Stimulated activated CD8-positive, alpha-beta memory T cell treated with anti-CD3 and anti-CD28 coated beads, Interleukin-15, amount 100 ng/mL, for 24 hours (primary cell): ENCODE data around the gene CHRNA5.
"Not testable (repeated sequence)": the region's sequence is repeated elsewhere in the genome, so short reads cannot be mapped to it uniquely, and the experiment has no call there.

Experiments
- DNase-seq: peaks from one replicate; pipeline ENCODE4 v3.0.0-alpha.2; 2020; ENCODE audit warnings: low read depth

Gene CHRNA5

DNA sequence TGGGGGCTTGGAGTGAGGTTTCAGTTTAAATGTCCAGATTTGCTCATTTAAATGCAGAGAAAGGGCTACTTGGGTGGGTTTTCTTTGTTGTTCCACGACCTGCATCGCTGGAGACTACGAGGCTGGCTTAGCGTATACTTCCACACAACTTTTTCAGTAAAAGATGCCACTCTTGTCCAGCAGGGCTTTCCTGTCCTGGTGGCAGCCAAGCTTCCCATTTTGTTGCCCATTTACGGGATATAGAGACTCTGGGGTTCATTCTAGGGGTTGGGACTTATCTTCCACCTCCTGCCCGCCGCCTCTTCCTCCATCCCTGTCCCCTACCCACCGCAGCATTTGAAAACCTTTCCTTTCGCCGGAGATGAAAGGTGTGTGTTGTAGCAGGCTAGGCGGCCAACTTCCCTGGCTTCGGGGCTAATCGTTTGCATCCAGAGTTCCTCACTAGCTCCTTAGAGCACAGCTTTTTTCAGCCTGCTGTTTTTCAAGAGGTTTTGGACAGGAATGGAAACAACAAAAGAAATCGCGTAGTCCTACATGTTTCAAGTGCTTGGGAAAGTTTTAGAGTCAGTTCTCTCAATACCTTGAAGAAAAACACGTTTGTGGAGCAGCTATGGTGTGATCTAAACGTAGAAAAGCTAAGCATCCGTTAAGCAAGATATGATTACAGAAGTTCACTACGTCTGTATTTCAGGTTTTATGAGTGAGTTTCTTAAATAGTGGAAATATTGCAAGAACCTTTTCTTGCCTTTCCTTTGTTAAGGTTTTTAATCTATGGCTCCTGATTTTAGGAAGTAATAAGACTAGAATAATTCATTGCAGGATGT lies 843 bp downstream of the CHRNA5 start:
- DNase-seq, result no peak

DNA sequence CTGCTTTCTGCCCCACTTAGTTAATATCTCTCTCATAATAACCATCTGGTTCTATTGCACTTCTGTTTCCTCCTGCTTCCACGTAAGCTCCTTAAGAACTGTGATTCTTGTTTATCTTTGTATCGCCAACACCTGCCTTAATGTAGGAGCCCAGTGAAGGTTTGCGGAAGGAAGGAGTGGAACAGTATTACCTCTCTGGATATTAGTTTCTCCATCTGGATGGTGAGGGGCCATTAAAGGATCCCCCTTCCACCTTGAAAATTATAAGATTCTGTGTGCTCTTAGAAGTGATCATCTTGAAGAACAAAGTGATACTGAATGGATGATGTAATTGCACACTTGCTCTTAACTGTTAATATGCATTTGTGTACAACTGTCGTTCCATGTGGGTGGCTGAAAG lies 2.2 kb downstream of the CHRNA5 start:
- DNase-seq, result no peak

DNA sequence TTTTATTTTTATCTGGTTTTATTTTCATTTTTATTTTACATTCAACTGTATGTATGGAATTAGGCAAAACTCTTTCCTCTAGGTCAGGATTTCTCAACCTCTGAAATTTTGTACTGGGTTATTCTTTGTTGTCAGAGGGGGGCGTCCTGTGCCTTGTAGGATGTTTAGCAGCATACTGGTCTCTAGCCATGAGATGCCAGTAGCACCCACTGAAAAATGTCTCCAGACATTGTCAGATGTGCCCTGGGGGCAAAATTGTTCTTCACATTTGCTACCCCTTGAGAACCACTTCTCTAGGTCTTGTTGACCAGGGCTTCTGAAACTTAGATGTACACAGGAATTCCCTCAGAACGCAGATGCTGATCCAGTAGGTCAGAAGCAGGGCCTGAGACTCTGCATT lies 5.4 kb downstream of the CHRNA5 start:
- DNase-seq, result no peak

DNA sequence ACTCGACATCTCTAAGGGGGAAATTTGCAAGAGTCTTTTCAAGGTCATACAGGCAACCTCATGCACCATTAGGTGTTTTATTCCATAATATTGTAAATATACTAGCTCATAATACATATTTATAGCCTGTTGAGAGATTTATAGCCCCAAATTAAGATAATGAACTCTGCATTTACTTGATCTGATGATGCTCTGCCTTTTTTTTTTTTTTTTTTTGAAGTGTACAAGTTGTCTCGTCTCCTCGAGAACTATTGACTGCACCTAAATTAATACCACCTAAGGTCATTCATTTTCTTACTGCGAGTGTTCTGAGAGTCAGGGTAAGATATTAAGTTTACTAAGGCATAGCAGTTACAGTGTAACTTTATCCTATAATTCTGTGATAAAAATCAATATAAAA lies 6.1 kb downstream of the CHRNA5 start:
- DNase-seq, result no peak

DNA sequence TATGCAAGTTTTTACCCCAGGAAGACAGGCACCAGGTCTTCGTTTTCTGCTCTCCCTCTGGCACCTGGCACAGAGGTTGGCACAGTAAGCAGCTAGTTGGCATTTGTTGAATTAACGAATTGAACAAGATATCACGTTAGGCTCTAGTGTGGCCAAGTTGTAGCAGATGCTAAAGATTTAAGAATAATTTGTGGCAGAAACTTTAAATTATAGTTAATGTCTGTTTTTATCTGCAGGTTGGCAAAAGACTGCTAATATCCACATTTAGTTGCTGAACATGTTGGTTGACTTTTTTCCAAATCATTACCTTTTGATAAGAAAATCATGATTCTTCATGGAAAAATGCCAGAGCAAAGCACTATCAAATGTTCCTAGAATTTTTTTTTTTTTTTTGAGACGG lies 8.1 kb downstream of the CHRNA5 start:
- no peak for DNase-seq

DNA sequence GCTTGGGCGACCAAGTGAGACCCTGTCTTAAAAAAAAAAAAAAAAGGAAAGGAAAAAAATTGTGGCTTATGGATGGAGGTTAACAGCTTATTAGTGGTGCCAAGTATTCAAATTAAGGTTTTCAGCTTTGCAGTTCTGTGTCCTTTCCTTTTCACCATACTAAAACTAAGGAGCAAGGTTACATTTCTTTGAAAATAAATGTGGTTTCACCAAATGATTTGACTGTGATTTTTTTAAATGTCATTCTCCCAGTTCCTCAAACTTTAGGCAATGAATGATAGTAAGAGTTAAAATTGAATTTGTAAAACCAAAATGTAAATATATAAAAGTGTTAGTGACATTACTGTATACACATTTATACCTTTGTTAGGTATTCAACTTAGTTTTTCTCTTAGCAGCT lies 9.6 kb downstream of the CHRNA5 start:
- DNase-seq, result no peak

DNA sequence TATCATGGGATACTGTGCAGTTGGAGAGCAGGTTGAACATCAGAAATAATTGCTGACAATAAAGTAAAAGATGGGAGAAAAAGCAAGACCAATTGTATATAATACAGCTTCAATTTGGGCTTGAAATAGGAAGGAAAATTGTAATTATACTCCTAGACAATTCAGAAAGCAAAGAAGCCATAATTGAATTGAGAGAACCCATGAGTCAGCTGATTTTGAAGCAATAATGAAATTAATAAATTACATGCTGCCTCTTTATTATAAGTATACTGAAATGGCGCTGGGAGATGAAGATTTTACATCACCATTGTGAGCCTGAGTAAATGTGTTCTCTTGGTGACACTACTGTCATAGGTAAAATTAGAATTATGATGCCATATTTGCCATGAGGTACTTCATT lies 32.3 kb downstream of the CHRNA5 start:
- no peak for DNase-seq

DNA sequence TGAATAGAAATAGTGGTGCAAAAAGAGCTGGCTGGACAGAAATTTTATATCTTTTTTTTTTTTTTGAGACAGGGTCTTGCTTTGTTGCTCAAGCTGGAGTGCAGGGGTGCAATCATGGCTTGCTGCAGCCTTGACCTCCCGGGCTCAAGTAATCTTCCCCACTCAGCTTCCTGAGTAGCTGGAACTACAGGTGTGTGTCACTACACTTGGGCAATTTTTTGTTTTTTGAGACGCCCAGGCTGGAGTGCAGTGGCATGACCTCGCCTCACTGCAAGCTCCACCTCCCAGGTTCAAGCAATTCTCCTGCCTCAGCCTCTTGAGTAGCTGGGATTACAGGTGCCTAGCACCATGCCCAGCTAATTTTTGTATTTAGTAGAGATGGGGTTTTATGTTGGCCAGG lies 33.0 kb downstream of the CHRNA5 start:
- no peak for DNase-seq

DNA sequence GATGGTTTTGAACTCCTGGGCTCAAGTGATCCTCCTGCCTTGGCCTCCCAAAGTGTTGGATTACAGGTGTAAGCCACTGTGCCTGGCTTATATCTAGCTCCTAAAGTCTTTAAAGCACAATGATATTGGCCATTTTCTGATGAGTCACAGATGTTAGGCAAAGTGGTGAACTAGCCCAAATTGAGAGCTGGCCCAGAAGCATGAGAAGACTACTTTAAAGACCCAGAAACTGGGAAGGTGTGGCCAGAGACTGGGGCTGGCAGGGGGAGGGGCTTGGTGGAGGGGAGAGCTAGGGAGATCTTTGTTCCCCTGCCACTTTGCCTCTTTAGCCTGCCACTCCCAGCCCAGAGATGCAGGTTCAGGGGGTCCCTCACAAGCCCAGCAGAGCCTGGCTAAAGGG lies 33.9 kb downstream of the CHRNA5 start:
- no peak for DNase-seq

DNA sequence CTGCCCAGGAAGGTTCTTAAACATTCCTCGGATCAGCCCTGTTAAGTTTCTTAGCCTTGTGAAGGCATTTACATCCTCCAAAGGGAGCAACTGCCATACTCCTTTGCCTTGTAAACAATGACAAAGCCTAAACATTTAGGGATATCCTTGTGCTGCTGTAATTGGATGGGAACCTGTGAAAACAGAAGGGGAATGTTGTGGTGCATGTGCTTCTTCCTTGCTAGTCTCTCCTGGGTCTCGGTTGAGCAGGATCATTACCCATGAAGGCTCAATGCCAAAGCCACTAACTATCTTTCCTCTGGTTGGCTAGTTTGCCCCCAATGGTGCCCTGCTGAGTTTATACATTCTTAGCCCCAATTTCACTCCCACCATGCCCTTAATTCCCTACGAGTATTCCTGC lies 38.1 kb downstream of the CHRNA5 start:
- DNase-seq, result no peak

DNA sequence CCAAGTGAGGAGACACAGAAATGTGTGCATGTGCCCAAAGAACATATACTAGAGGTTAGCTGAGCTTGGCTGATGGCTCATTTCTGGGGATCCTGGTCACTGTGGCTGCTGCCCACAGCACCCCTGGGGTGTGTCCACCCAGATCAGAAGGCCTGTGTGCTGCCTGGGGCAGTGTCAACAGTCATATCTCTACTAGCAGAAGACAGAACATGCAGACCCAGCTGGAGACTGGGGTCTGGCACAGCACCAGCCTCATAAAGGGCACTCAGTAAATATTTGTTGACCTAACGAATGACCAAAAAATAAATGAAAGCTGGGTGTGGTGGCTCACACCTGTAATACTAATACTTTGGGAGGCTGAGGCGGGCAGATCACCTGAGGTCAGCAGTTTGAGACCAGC lies 39.1 kb downstream of the CHRNA5 start:
- no peak for DNase-seq

DNA sequence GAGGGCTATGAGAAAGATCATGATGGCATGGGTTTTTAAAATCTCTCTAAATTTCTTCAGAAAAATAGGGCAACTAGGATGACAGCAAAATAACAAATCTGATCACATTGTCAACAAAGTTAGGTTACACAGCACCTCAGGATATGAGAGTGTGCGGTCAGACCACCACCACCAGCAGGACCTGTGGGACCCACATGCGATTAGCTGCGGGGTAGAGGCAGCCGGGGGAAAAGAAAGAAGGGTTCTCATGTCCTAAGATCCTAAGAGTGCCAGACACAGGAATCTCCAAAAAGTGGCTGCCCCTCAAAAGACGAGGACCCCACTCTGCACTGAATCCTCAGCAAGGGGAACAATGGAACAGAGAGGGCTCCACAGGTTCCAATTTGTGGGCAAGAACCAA lies 39.9 kb downstream of the CHRNA5 start:
- DNase-seq, result no peak

DNA sequence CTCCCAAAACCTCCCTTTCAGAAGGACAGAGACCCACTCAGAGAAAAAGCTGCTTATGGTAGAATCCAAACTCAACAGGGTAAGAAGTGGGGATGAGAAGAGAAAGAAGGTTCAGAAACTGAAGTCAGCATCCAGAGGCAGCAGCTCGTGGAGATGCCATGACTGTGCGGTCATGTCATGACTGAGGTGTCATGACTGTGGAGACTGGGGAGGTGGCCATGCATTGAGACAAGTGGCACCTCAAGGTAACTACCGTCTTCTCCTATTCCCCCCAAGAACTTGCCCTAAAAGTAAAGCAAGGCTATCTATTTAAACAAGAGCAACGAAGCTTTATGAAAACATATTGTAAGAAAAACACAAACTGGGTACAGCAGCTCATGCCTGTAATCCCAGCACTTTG lies 40.4 kb downstream of the CHRNA5 start:
- no peak for DNase-seq

DNA sequence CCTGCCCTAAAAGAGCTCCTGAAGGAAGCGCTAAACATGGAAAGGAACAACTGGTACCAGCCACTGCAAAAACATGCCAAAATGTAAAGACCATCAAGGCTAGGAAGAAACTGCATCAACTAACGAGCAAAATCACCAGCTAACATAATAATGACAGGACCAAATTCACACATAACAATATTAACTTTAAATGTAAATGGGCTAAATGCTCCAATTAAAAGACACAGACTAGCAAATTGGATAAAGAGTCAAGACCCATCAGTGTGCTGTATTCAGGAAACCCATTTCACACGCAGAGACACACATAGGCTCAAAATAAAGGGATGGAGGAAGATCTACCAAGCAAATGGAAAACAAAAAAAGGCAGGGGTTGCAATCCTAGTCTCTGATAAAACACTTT lies 44.2 kb downstream of the CHRNA5 start:
- not testable (repeated sequence) for DNase-seq

DNA sequence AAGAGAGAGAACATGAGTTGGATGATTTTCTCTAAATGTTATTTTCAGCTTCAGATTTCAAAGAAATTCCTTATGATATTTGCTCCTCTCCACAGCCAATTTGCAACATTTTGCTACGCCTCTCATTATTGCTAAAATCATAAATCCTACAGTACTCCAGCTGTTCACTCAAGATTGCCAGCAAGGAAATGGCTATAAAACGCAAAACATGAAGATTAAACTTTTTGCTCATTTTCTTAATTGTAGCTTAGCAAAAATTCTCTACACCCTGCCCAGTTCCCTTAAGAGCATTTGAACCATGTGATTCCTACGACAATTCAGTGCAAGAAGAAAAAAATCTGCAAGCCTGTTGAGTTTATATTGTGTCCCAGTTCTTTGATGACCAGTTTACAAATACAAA lies 48.7 kb downstream of the CHRNA5 start:
- DNase-seq, result no peak

DNA sequence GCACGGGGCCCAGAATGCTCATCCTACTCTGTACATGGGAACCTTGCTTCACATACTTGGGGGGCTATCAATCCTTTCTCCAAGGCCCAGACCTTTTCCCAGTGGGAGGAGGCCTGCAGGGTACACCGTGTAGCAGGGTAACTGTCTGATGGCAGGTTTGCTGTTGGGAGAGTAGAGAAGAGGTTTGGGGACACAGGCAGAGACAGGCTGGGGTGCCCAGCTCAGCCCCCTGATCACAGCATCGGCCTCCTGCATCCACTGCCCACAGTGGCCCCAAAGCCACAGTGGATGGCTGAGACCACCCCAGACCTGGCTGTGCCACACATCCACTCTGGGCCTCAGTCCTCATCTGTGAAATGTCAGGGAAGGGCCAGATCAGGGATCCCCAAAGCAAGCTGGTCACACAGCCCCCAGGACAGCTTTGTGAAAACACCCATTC lies 49.9 kb downstream of the CHRNA5 start:
- DNase-seq, result no peak

DNA sequence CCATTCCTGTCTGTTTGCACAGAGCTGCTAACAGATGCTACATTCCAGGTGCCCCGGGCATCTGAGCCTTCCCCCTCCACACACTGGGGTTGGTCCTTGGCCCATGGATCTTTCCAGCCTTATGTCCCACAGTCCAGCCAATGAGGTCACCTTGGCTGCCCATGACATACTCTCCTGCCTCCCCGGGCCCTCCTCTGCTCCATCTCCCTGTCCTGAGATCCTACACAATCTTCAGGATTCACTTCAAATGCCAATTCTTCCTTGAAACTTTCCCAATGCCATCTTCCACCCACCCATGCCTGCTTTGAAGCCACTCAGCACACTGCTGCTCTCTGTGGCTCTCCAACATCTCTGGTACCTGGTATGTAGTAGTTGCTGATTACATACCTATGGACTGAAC lies 51.2 kb downstream of the CHRNA5 start:
- DNase-seq, result no peak

DNA sequence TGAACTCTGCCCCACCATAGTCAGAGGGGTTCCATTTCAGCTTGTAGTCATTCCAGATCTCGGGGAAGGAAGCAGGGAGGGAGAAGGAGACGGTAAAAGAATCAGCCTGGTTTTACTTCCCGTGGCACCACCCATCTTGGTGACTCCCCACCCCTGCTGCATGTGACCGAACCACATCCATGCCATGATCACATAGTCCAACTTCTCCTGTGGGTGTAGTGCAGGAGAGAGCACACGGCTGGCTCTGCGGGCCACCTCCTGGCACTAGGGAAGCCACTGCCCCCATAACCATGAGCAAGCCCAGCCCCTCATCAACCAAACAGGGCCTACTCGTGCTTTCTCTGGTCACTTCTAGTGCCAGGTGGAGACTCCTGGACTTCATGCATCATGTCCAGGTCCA lies 51.8 kb downstream of the CHRNA5 start:
- DNase-seq, result no peak

DNA sequence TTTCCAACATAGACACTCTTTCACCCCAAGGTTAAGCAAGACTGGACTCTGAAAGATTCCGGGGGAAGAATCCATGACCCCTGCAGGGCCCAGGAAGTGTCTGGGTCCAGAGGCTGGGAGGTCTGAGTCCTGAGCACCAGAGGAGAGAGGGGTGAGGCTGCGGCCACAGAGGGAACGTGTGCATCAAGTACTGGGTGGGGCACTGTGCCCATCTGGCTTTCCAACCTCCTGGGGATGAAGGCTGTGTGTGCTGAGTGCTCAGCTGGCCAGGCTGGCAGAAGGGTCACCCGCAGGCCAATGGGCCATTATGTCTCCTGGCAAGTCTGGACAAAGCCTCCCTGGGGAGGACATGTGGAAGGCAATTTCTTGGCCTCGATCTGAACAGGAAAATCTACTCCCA lies 52.2 kb downstream of the CHRNA5 start:
- no peak for DNase-seq

DNA sequence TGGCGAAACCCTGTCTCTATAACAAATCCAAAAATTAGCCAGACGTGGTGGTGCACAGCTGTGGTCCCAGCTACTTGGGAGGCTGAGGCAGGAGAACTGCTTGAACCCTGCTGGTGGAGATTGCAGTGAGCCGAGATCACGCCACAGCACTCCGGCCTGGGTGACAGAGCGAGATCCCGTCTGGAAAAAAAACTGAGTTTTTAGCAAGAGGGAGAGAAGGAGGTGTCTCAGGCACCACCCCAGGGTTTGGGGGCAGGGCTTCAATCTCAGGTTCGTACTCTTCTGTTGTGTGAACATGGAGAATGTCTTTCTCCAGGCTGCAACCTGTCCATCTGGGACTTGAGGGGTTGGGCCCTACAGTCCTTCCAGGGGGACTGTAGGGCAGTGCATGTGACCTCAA lies 52.7 kb downstream of the CHRNA5 start:
- DNase-seq, result no peak

DNA sequence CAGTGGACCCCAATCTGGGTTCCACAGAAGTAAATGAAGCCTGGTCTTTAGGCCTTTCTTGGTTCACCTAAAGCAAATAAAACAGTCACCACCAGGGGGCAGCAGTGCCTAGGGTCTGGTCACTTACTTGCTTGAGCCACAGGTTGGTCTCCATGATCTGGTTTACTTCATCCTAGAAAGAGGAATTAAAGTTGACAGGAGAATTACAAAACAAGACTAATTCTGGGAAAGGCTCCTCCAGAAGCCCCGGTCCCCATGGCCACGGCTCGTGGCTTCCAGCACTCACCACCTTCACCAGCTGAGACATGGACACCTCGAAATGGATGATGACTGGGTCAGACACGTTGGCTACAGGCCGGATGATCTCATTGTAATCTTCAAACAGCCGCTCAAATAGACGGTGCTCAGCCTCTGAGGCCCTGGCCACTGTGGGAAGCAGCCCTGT lies 53.2 kb downstream of the CHRNA5 start:
- DNase-seq, result peak; percentile 71

DNA sequence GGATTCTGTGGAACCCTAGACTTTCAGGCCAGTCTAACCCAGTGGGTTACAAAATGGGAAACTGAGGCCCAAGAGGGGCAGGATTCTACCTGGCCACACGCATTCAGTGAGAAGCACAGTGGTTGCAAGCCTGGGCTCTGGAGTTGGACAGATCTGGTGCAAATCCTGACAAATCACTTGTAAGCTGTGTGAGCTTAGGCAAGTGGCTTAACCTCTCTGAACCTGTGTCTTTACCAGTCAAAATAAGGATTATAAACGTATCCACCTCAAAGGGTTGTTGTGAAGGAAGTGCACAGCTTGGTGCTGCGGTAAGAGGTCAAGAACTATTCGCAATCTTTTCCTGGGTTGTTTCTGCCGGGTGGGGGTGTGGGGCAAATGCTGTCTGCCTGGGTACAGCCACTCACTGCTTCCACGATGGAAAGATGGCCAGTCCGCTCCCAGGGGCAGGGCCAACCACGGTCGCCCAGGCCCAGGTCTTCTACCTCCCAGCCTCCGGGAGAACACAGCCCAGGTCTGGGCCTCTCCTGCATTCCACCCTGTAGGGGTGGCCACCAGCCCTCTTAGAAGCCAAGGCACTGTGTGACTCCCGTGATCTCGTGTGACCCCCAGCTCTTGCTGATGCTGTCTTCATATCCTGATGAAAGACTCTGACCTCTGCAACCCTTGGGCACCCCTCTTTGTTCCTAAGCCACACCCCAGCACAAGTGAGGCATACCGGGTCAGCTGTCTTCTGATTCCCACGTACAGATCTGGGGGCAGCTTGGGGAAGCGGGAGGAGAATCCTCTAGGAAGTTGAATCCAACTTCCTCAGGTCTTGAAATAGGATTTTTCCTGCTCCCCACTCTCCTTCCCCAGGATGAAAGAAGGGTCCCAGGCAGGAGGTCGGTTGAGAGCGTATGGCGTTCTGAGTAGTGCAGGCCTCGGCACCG lies 54.0 kb downstream of the CHRNA5 start:
- no peak for DNase-seq

DNA sequence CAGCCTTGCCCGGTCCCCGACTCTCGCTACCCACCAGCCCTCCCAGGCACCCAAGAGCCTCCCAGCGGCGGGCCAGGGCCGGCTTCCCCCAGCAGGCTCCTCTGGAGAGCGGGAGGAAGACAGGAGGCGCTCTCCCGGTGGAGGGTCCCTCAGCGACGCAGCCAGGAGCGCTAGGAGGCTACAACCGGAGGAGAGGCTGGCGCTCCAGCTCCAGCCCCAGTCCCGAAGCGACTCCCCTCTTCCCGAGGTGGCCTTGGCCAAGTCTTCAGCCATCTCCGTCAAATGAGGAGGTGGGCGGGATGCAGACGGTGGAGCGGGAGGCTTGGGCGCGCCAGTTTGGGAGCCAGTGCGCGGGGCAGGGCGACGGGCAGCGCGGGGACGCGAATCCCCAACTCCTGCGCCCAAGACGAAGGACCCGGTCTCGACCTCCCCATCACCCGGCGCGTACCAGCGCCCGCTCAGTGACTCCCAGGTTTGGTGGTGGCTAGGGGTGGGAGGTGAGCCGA lies 54.8 kb downstream of the CHRNA5 start:
- DNase-seq, result no peak
